T47D (cell line): ENCODE results near the gene GPX5.

Experiments
- DNase-seq, 2 experiments: peaks; one replicate each; pipeline versions ENCODE4 v3.0.0 to v3.0.0-alpha.2; 2011 to 2012; ENCODE audit warnings: low read depth in 1 of 2, low spot score in 1 of 2
- JUND ChIP-seq: IDR thresholded peaks from 2 replicates; pipeline ENCODE4 v1.6.1; 2012; ENCODE audit warnings: low read depth
- in situ Hi-C: cut with HindIII; loops from 2 replicates; pipeline ENCODE4 v1.10.0; 2016; ENCODE audit warnings: low sequenced_read_pairs, low pct_unique_long_range_greater_than_20kb

Gene GPX5

DNA sequence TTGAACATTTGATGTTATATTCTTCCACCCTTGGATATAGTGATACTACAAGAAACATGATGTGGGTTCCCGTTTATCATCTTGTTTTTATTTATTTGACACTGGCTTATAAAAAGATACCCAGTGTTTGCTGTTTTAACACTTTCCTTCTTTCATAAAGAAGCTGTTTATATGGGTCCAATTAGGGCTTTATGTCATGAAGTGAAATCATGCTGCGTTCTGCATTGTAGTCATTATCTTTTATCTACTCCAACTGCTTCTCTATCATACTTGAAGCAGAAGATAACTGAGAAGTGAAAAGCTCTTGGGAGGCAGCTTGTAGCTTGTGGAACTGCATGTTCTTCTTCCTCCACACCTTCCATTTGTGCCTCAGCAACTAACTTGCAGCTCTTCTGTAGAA, 57.8 kb downstream of the GPX5 start:
- TF ChIP-seq JUND = no peak
- no peak for DNase-seq
- in situ Hi-C loops = no loop called here
